Stimulated activated CD4-positive, alpha-beta T cell treated with anti-CD3 and anti-CD28 coated beads, Interleukin-4, amount 100 ng/mL, for 48 hours (primary cell): ENCODE results near the gene UGT2A1.

Experiments used
- DNase-seq, 2 donors: peaks; one replicate each; pipeline ENCODE4 v3.0.0-alpha.2; 2020; ENCODE audit warnings: low read depth in 2 of 2

The UGT2A1 gene

DNA sequence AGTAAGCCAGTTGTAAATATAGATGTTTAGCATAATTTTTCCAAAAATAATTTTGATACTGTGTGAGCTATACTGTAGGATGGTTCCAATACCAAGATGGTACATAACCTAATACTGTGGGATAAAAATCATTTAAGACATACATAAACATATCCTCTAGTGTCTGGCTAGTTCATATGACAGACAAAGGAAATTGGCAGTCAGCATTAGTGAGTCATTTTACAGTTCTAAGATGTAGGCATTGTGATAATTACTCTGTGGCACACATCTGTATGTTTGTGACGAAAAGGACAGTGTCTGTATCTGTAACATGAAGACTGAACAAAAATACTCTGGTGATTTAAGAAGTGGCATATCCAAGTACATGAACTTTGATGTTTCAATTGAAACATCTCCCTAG lies 63.2 kb downstream of the UGT2A1 start:
- DNase-seq: no peak

DNA sequence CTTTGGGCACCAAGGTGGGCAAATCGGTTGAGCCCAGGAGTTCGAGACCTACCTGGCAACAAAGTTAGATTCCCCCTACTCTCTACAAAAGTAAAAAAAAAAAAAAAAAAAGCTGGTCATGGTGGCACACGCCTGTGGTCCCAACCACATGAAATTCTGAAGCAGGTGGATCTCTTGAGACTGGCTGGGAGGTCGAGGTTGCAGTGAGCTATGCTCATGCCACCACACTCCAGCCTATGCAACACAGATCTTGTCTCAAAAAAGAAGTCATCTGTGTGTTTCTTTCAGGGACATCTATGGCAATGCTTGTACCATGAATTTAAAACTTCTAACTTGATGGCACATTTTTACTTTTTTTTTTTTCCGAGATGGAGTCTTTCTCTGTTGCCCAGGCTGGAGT lies 68.9 kb downstream of the UGT2A1 start:
- no peak for DNase-seq

DNA sequence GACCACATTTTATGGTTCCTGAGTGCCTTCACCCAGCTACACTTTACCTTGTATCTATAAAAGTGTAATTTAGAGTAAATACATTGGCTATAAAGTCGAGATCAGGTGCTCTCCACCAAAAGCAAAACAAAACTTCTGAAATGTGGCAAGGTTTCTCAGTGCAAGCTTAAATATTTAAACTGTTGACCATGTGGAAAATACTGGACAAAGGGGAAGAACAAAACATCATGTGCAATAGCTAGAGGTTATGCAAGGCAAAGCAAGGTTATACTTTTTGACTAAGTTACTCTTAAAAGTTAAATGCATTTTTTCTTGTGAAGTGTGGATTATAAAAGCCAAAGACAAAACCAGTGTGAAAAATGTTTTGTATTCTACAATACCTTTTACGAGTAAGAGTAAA lies 69.5 kb downstream of the UGT2A1 start:
- no peak for DNase-seq

DNA sequence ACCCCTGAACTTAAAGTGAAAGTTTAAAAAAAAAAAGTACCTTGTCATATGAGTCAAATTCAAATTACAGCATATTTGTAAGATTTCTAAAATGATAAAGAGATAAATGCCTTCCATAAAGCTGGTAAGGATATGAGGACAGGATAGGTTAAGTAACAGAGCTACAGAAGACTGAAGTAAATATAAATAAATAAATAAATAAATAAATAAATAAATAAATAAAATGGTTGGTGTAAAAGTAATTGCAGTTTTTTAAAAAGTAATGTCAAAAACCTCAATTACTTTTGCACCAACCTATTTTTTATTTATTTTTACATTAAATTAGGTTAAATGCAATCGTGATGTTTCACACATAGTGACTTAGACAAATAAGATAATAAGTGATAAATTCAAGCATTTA lies 75.8 kb downstream of the UGT2A1 start:
- DNase-seq: no peak

DNA sequence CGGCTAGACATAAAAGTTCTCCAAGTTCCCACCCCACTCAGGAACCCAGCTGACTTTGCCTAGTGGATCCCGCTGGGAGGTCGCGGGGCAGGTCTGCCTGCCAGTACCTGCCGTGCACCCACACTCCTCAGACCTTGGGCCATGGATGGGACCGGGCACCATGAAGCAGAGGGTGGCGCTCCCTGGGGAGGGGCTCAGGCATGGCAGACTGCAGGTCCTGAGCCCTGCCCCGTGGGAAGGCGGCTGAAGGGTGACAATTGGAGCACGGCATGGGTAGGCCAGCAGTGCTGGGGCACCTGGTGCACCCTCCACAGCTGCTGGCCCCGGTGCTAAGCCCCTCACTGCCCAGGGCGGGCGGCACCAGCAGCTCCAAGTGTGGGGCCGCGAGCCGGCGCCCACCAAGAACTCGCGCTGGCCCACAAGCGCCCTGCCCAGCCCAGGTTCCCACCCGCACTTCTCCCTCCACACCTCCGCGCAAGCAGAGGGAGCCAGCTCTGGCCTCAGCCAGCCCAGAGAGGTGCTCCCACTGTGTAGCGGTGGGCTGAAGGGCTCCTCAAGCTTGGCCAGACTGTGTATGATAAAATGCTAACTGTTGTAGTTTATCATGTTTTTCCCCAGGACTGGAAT lies 76.7 kb downstream of the UGT2A1 start:
- no peak for DNase-seq

DNA sequence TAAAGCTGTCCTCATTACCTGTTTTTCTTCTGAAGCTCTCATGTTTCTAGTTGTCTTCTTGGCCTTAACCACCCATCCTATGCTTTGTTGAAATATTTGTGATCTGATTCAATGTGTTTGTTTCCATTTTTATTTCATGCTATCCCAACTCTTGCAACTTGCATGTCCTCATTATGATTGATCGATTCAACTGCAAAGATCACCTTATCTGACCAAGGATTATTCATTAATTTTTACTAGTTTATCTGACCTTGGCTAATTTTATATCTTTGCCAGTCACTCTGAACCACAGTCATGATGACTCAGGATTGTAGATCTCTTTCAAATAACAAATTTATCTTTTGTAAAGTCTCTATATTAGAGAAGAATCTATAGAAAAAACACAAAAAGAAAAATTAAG lies 84.3 kb downstream of the UGT2A1 start:
- DNase-seq: no peak

DNA sequence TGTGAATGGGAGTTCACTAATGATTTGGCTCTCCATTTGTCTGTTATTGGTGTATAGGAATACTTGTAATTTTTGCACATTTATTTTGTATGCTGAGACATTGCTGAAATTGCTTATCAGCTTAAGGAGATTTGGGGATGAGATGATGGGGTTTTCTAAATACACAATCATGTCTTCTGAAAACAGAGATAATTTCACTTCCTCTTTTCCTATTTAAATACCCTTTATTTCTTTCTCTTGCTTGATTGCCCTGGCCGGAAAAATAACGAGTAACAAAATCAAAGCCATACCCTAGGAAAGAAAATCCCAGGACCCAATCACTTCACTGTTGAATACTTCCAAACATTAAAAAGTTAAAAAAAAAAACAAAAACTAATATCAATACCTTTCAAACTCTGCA lies 89.6 kb downstream of the UGT2A1 start:
- no peak for DNase-seq

DNA sequence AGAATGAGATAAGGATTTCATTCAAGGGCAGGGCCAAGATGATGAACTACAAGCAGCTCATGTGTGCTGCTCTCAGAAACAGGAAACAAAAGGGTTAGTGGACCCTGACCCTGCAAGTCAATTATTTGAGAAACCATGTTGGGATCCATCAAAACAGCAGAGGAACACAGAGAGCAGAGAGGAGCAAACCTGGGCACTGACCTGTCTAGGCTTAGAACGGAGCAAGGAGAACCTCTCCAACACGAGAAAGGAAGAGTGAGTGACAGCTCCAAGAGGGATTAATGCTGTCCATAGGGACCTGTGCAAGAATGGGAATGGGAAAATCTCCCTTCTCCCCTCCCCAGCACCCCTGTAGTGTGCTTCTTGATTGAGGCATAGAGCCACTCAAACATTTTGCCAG lies 103.4 kb downstream of the UGT2A1 start:
- no peak for DNase-seq

DNA sequence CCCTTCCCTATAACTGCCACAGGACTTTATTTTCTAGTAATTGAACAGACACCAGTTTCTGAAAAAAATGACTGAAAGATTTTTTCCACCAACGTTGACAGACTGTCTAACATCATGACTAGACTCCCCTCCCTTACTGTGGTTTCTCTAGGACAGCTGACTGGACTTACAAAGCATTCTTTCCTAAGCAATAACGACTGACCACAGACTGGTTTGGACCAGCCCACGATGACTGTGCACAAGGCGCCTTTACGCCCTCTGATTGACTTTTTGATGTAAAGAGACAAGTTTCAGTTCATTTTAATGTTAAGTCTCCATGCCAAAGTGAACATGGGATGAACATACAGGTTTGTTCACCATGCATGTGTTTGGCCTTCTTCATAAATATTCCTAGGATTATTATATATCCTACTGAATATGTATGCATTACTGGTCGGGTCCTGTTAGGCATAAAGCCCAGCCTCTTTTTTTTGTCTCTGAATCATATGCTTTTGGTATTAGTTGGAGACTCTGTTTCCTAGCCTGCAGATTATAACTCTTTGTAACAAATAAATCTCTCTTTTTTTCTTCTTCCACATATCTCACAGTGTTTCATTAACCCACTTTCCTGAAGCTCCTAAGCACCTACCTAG lies 106.8 kb downstream of the UGT2A1 start:
- no peak for DNase-seq
